ENCODE results near the gene OR10X1.

- TF ChIP-seq CTCF (IDR thresholded peaks at IDR 0.05; ENCODE audit: low read depth, low read length) (no peak), EZH2phosphoT487 (IDR thresholded peaks at IDR 0.05; ENCODE audit: low read depth) (no peak)
Observed at GRCh38 chr1:158559696-158560095, 20.0 kb downstream of the OR10X1 start.
